Measurements from ENCODE around the gene SLC37A1. TPM values are rescaled to one million over a fixed set of nuclear protein-coding genes. Genes with fewer than 3 reads are reported as not detected.

SLC37A1 gene
- total RNA-seq, 2 experiments from 2014 or later, result 18.2 to 19.3 TPM

- H3K36me3 Mint-ChIP-seq (ENCODE audit: low read depth), result no peaks in the 10 kb centered on the region
- H3K4me3 Mint-ChIP-seq, result no peak overlapping the region
Measured at GRCh38 chr21:42480736-42481135, 32.9 kb upstream of the SLC37A1 start.

GRCh38 chr21:42481169-42481568 lies 32.5 kb upstream of the SLC37A1 start:
- ChIA-PET POLR2A (no interaction called here), CTCF (interaction anchor here (0.6 kb wide), 1 partner anchor 125 kb away, joined by 3 read pairs; no protein-coding TSS in a partner anchor)
- peaks cover 2% of the 10 kb centered on the region for H3K27me3 Mint-ChIP-seq
- peaks cover 8% of the 10 kb centered on the region for H3K4me1 Mint-ChIP-seq
- ATAC-seq, result no peak
- no peak overlapping the region for H3K27ac Mint-ChIP-seq
- H3K9me3 Mint-ChIP-seq (ENCODE audit: low read depth), result no peaks in the 10 kb centered on the region
- H3K4me3 Mint-ChIP-seq, result no peak overlapping the region
- DNase-seq, result no peak
- intact Hi-C loops (cut with DNase I, micrococcal nuclease), result no loop called here
- no peaks in the 10 kb centered on the region for H3K36me3 Mint-ChIP-seq (ENCODE audit: low read depth)

More at GRCh38 chr21:42480736-42481135, 32.9 kb upstream of the SLC37A1 start:
- H3K9me3 Mint-ChIP-seq (ENCODE audit: low read depth), result no peaks in the 10 kb centered on the region
- DNase-seq, result no peak
- CTCF ChIA-PET, result interaction anchor here (0.6 kb wide), 2 partner anchors 12 to 124 kb away, joined by 3 to 5 read pairs; no protein-coding TSS in a partner anchor
- POLR2A ChIA-PET, result no interaction called here
- H3K27me3 Mint-ChIP-seq, result peaks cover 2% of the 10 kb centered on the region
- ATAC-seq, result no peak
- intact Hi-C loops (cut with DNase I, micrococcal nuclease), result no loop called here
- peaks cover 6% of the 10 kb centered on the region for H3K4me1 Mint-ChIP-seq
- no peak overlapping the region for H3K27ac Mint-ChIP-seq

GRCh38 chr21:42484966-42485365 lies 28.7 kb upstream of the SLC37A1 start:
- Mint-ChIP-seq H3K36me3 (ENCODE audit: low read depth) (no peaks in the 10 kb centered on the region), H3K27ac (no peak overlapping the region), H3K4me1 (peaks cover 2% of the 10 kb centered on the region), H3K27me3 (peaks cover 5% of the 10 kb centered on the region), H3K4me3 (no peak overlapping the region), H3K9me3 (ENCODE audit: low read depth) (no peaks in the 10 kb centered on the region)
- intact Hi-C loops (cut with DNase I, micrococcal nuclease), result no loop called here
- POLR2A ChIA-PET, result no interaction called here
- CTCF ChIA-PET, result interaction anchor here (0.6 kb wide), 1 partner anchor 94 kb away, joined by 3 read pairs; no protein-coding TSS in a partner anchor
- no peak for DNase-seq
- ATAC-seq, result no peak

DNA sequence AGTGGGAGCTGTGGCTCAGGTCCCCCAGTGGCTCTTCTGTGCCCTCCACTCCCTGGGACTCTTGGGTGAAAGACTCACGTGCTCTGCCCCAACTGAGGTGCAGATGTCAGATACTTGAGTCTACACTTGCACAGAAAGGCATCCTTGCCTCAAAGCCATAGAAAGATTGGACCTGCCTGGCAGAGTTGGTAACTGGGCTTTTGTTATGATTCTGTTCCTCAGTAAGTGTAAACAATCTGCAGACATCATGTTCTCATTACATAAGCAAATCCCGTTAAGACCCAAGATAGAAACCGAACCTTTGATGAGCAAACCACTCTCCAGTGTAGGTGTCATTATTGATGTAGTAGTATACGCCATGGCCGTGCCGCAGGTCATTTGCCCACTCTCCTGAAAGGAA lies 27.6 kb upstream of the SLC37A1 start:
- Mint-ChIP-seq H3K27me3 (peaks cover 5% of the 10 kb centered on the region), H3K4me3 (no peak overlapping the region), H3K9me3 (ENCODE audit: low read depth) (no peaks in the 10 kb centered on the region), H3K4me1 (peaks cover 2% of the 10 kb centered on the region), H3K36me3 (ENCODE audit: low read depth) (no peaks in the 10 kb centered on the region), H3K27ac (no peak overlapping the region)
- ChIA-PET CTCF (no interaction called here), POLR2A (no interaction called here)
- intact Hi-C loops (cut with DNase I, micrococcal nuclease), result no loop called here
- ATAC-seq, result no peak
- DNase-seq, result no peak

DNA sequence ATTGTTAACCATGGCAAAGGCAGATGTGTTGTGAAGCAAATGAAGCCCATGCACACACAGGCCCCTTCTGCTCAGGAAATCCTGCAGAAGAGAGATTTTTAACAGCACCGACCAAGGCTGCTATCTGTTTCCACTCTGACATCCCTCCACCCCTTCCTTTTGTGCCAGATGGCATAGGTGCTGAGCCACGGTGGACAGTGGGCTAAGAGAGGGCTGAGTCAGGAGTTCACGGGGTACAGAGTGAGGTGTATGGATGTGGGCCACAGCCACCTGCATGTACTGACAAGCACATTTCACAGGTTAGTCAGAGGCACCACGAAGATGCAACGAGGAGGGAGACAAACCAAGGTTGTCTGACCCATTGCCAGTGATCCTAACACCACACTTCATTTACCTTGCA lies 27.1 kb upstream of the SLC37A1 start:
- no peak overlapping the region for H3K27ac Mint-ChIP-seq
- H3K4me1 Mint-ChIP-seq, result peaks cover 2% of the 10 kb centered on the region
- ChIA-PET CTCF (interaction anchor here (1.0 kb wide), 1 partner anchor 125 kb away, joined by 3 read pairs; no protein-coding TSS in a partner anchor), POLR2A (no interaction called here)
- intact Hi-C loops (cut with DNase I, micrococcal nuclease), result no loop called here
- H3K27me3 Mint-ChIP-seq, result peaks cover 5% of the 10 kb centered on the region
- no peak overlapping the region for H3K4me3 Mint-ChIP-seq
- H3K36me3 Mint-ChIP-seq (ENCODE audit: low read depth), result no peaks in the 10 kb centered on the region
- DNase-seq (no peak), ATAC-seq (no peak)
- no peaks in the 10 kb centered on the region for H3K9me3 Mint-ChIP-seq (ENCODE audit: low read depth)

GRCh38 chr21:42489006-42489563 lies 24.6 kb upstream of the SLC37A1 start:
- H3K4me1 Mint-ChIP-seq, result peaks cover 11% of the 10 kb centered on the region
- no peak overlapping the region for H3K4me3 Mint-ChIP-seq
- no peak for DNase-seq
- CTCF ChIA-PET, result no interaction called here
- intact Hi-C loops (cut with DNase I, micrococcal nuclease), result no loop called here
- ATAC-seq, result no peak
- peaks cover 6% of the 10 kb centered on the region for H3K27me3 Mint-ChIP-seq
- H3K36me3 Mint-ChIP-seq (ENCODE audit: low read depth), result no peaks in the 10 kb centered on the region
- POLR2A ChIA-PET, result no interaction called here
- H3K9me3 Mint-ChIP-seq (ENCODE audit: low read depth), result no peaks in the 10 kb centered on the region
- no peak overlapping the region for H3K27ac Mint-ChIP-seq

DNA sequence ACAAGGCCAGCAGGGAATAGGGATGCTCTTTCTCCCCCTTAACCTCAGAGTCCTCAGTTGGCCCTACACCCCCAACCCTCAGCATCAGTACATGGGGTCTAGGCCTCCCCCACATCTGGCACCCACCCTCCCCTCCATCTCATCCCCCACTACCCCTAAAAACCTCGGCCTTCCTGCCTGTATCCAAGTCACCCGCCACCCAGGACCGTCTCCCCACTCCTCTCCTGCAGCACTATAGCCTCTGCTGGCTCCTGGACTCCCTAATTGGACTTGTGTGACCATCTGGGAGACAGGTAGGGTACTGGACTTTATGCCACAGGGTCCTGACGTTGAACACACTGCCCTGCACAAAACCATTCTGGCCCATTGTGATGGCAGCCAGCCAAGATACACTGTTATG lies 23.7 kb upstream of the SLC37A1 start:
- Mint-ChIP-seq H3K27me3 (peaks cover 6% of the 10 kb centered on the region), H3K36me3 (ENCODE audit: low read depth) (no peaks in the 10 kb centered on the region), H3K4me3 (no peak overlapping the region), H3K4me1 (peaks cover 11% of the 10 kb centered on the region), H3K9me3 (ENCODE audit: low read depth) (no peaks in the 10 kb centered on the region), H3K27ac (no peak overlapping the region)
- no peak for ATAC-seq
- intact Hi-C loops (cut with DNase I, micrococcal nuclease), result loop anchor here in 1 of 2 experiments (5.0 kb wide), 1 partner anchor 37 kb away; no protein-coding TSS in a partner anchor
- CTCF ChIA-PET, result interaction anchor here (0.7 to 1.3 kb wide), 3 partner anchors 10 to 47 kb away, joined by 3 read pairs; no protein-coding TSS in a partner anchor
- POLR2A ChIA-PET, result no interaction called here
- DNase-seq, result no peak

GRCh38 chr21:42490720-42491119 lies 22.9 kb upstream of the SLC37A1 start:
- ChIA-PET POLR2A (no interaction called here), CTCF (interaction anchor here (0.7 to 1.3 kb wide), 3 partner anchors 10 to 47 kb away, joined by 3 read pairs; no protein-coding TSS in a partner anchor)
- no peak for ATAC-seq
- H3K9me3 Mint-ChIP-seq (ENCODE audit: low read depth), result no peaks in the 10 kb centered on the region
- peaks cover 15% of the 10 kb centered on the region for H3K4me1 Mint-ChIP-seq
- H3K27me3 Mint-ChIP-seq, result peaks cover 5% of the 10 kb centered on the region
- no peaks in the 10 kb centered on the region for H3K36me3 Mint-ChIP-seq (ENCODE audit: low read depth)
- no peak overlapping the region for H3K27ac Mint-ChIP-seq
- intact Hi-C loops (cut with DNase I, micrococcal nuclease), result loop anchor here in 1 of 2 experiments (5.0 kb wide), 1 partner anchor 37 kb away; no protein-coding TSS in a partner anchor
- H3K4me3 Mint-ChIP-seq, result no peak overlapping the region
- no peak for DNase-seq

GRCh38 chr21:42491328-42491727 lies 22.3 kb upstream of the SLC37A1 start:
- POLR2A ChIA-PET, result no interaction called here
- DNase-seq (no peak), ATAC-seq (no peak)
- peaks cover 17% of the 10 kb centered on the region for H3K4me1 Mint-ChIP-seq
- no peak overlapping the region for H3K4me3 Mint-ChIP-seq
- no peak overlapping the region for H3K27ac Mint-ChIP-seq
- peaks cover 4% of the 10 kb centered on the region for H3K27me3 Mint-ChIP-seq
- H3K36me3 Mint-ChIP-seq (ENCODE audit: low read depth), result no peaks in the 10 kb centered on the region
- CTCF ChIA-PET, result interaction anchor here (1.3 kb wide), 1 partner anchor 18 kb away, joined by 3 read pairs; no protein-coding TSS in a partner anchor
- no peaks in the 10 kb centered on the region for H3K9me3 Mint-ChIP-seq (ENCODE audit: low read depth)
- intact Hi-C loops (cut with DNase I, micrococcal nuclease), result loop anchor here in 1 of 2 experiments (5.0 kb wide), 1 partner anchor 36 kb away; no protein-coding TSS in a partner anchor

GRCh38 chr21:42492201-42492600 lies 21.5 kb upstream of the SLC37A1 start:
- no peak overlapping the region for H3K4me3 Mint-ChIP-seq
- intact Hi-C loops (cut with DNase I, micrococcal nuclease), result loop anchor here in 1 of 2 experiments (5.0 kb wide), 1 partner anchor 35 kb away; no protein-coding TSS in a partner anchor
- ATAC-seq (no peak), DNase-seq (no peak)
- ChIA-PET CTCF (no interaction called here), POLR2A (no interaction called here)
- H3K9me3 Mint-ChIP-seq (ENCODE audit: low read depth), result no peaks in the 10 kb centered on the region
- H3K36me3 Mint-ChIP-seq (ENCODE audit: low read depth), result no peaks in the 10 kb centered on the region
- H3K27me3 Mint-ChIP-seq, result peaks cover 4% of the 10 kb centered on the region
- peaks cover 24% of the 10 kb centered on the region for H3K4me1 Mint-ChIP-seq
- no peak overlapping the region for H3K27ac Mint-ChIP-seq

- Mint-ChIP-seq H3K4me1 (peaks cover 25% of the 10 kb centered on the region), H3K9me3 (ENCODE audit: low read depth) (no peaks in the 10 kb centered on the region), H3K36me3 (ENCODE audit: low read depth) (no peaks in the 10 kb centered on the region), H3K4me3 (no peak overlapping the region), H3K27ac (no peak overlapping the region), H3K27me3 (peaks cover 2% of the 10 kb centered on the region)
- intact Hi-C loops (cut with DNase I, micrococcal nuclease), result loop anchor here in 1 of 2 experiments (5.0 kb wide), 1 partner anchor 34 kb away; no protein-coding TSS in a partner anchor
- ChIA-PET CTCF (interaction anchor here (0.7 kb wide), 1 partner anchor 13 kb away, joined by 5 read pairs; no protein-coding TSS in a partner anchor), POLR2A (no interaction called here)
- no peak for ATAC-seq
- no peak for DNase-seq
Measured at GRCh38 chr21:42493109-42494060, 20.3 kb upstream of the SLC37A1 start.

All from activated CD4-positive, alpha-beta T cell treated with anti-CD3 and anti-CD28 coated beads for 36 hours (primary cell).